SK-N-SH treated with all-trans-retinoic acid at 6 μM for 48 hours (cell line): ENCODE results near the gene COL4A1.

Experiments used
- ATAC-seq: fragments of 200-7000 bp; cut with Tn5 transposase; 3 replicates; pipeline ENCODE4 v1.9.1; 2020; ENCODE audit warnings: mild to moderate bottlenecking, moderate library complexity
- ARNTL ChIP-seq: fragments of 450-650 bp; formaldehyde crosslinking; IDR thresholded peaks from 2 replicates; pipeline ENCODE4 v1.5.0; 2020; ENCODE audit warnings: low read depth, mild to moderate bottlenecking, moderate library complexity, borderline replicate concordance
- BACH2 ChIP-seq: fragments of 250-450 bp; sonication (Bioruptor Pico); IDR thresholded peaks from 2 replicates; pipeline ENCODE4 v1.9.0; 2021; ENCODE audit warnings: mild to moderate bottlenecking, borderline replicate concordance
- CREB5 ChIP-seq: fragments of 250-450 bp; sonication (Bioruptor Pico); IDR thresholded peaks from 2 replicates; pipeline ENCODE4 v1.5.1; 2020; ENCODE audit warnings: low read depth, mild to moderate bottlenecking, moderate library complexity
- CSDC2 ChIP-seq: fragments of 250-450 bp; sonication (Bioruptor Pico); IDR thresholded peaks from 2 replicates; pipeline ENCODE4 v1.5.0; 2020; ENCODE audit warnings: mild to moderate bottlenecking, moderate library complexity
- CSRNP3 ChIP-seq: fragments of 250-450 bp; sonication (Bioruptor Pico); IDR thresholded peaks from 2 replicates; pipeline ENCODE4 v1.5.1; 2021; ENCODE audit warnings: mild to moderate bottlenecking, moderate library complexity
- ESRRG ChIP-seq: fragments of 250-450 bp; sonication (Bioruptor Pico); IDR thresholded peaks from 2 replicates; pipeline ENCODE4 v1.6.1; 2021; ENCODE audit warnings: mild to moderate bottlenecking
- GLIS3 ChIP-seq: fragments of 250-450 bp; sonication (Bioruptor Pico); IDR thresholded peaks from 2 replicates; pipeline ENCODE4 v1.5.0; 2020; ENCODE audit warnings: mild to moderate bottlenecking, moderate library complexity
- ISL1 ChIP-seq: fragments of 250-450 bp; sonication (Bioruptor Pico); IDR thresholded peaks from 2 replicates; pipeline ENCODE4 v2.1.2; 2022; ENCODE audit warnings: mild to moderate bottlenecking, moderate library complexity
- OSR1 ChIP-seq: fragments of 250-450 bp; sonication (Bioruptor Pico); IDR thresholded peaks from 2 replicates; pipeline ENCODE4 v1.8.0; 2022; ENCODE audit warnings: moderate library complexity, mild to moderate bottlenecking, inconsistent platforms
- PATZ1 ChIP-seq: fragments of 250-450 bp; sonication (Bioruptor Pico); IDR thresholded peaks from 2 replicates; pipeline ENCODE4 v1.8.0; 2020; ENCODE audit warnings: mild to moderate bottlenecking, moderate library complexity, borderline replicate concordance
- POU6F1 ChIP-seq: fragments of 250-450 bp; sonication (Bioruptor Pico); IDR thresholded peaks from 2 replicates; pipeline ENCODE4 v1.8.0; 2021; ENCODE audit warnings: low read depth, mild to moderate bottlenecking, moderate library complexity, borderline replicate concordance
- PPARA ChIP-seq: fragments of 250-450 bp; sonication (Bioruptor Pico); IDR thresholded peaks from 2 replicates; pipeline ENCODE4 v1.5.0; 2020; ENCODE audit warnings: mild to moderate bottlenecking, borderline replicate concordance
- RARB ChIP-seq: fragments of 250-450 bp; sonication (Bioruptor Pico); IDR thresholded peaks from 2 replicates; pipeline ENCODE4 v1.8.0; 2021; ENCODE audit warnings: mild to moderate bottlenecking, moderate library complexity
- SNAI2 ChIP-seq: fragments of 250-450 bp; sonication (Bioruptor Pico); IDR thresholded peaks from 2 replicates; pipeline ENCODE4 v1.5.0; 2020; ENCODE audit warnings: mild to moderate bottlenecking, moderate library complexity
- TCF4 ChIP-seq: fragments of 250-450 bp; sonication (Bioruptor Pico); IDR thresholded peaks from 2 replicates; pipeline ENCODE4 v1.8.0; 2021; ENCODE audit warnings: mild to moderate bottlenecking, moderate library complexity, borderline replicate concordance
- TOX ChIP-seq: fragments of 250-450 bp; sonication (Bioruptor Pico); IDR thresholded peaks from 2 replicates; pipeline ENCODE4 v1.8.0; 2021; ENCODE audit warnings: mild to moderate bottlenecking, moderate library complexity, borderline replicate concordance
- TSHZ2 ChIP-seq: fragments of 250-450 bp; sonication (Bioruptor Pico); IDR thresholded peaks from 2 replicates; pipeline ENCODE4 v1.5.0; 2020; ENCODE audit warnings: mild to moderate bottlenecking, moderate library complexity
- ZC3H10 ChIP-seq: fragments of 250-450 bp; sonication (Bioruptor Pico); IDR thresholded peaks from 2 replicates; pipeline ENCODE4 v1.5.1; 2021; ENCODE audit warnings: mild to moderate bottlenecking, moderate library complexity
- ZFP3 ChIP-seq: fragments of 250-450 bp; sonication (Bioruptor Pico); IDR thresholded peaks from 2 replicates; pipeline ENCODE4 v1.5.0; 2020; ENCODE audit warnings: mild to moderate bottlenecking, moderate library complexity
- ZFP30 ChIP-seq: fragments of 450-650 bp; formaldehyde crosslinking; IDR thresholded peaks from 2 replicates; pipeline ENCODE4 v1.5.0; 2022; ENCODE audit warnings: mild to moderate bottlenecking, moderate library complexity
- ZNF565 ChIP-seq: fragments of 450-650 bp; formaldehyde crosslinking; conservative IDR thresholded peaks from 2 replicates; pipeline ENCODE4 v1.5.0; 2020; ENCODE audit warnings: low read depth, mild to moderate bottlenecking, moderate library complexity
- ZNF70 ChIP-seq: fragments of 450-650 bp; formaldehyde crosslinking; IDR thresholded peaks from 2 replicates; pipeline ENCODE4 v1.5.0; 2020; ENCODE audit warnings: mild to moderate bottlenecking, moderate library complexity
- ZNF8 ChIP-seq: fragments of 450-650 bp; formaldehyde crosslinking; IDR thresholded peaks from 2 replicates; pipeline ENCODE4 v1.5.0; 2020; ENCODE audit warnings: mild to moderate bottlenecking, moderate library complexity

The COL4A1 gene

GRCh38 chr13:110336108-110336507 is 29.2 kb upstream of the COL4A1 start (continued):
- TF ChIP-seq PPARA (CRISPR knock-in tag) (no peak), ZFP3 (CRISPR knock-in tag) (no peak), BACH2 (no peak), CREB5 (CRISPR knock-in tag) (no peak), CSDC2 (CRISPR knock-in tag) (no peak), ESRRG (CRISPR knock-in tag) (no peak), ARNTL (no peak), TOX (CRISPR knock-in tag) (no peak), OSR1 (CRISPR knock-in tag) (no peak)

- ATAC-seq: no peak
- no peak for TF ChIP-seq SNAI2
- no peak for TF ChIP-seq TSHZ2 (CRISPR knock-in tag)
- no peak for TF ChIP-seq ARNTL
- no peak for TF ChIP-seq CREB5 (CRISPR knock-in tag)
- no peak for TF ChIP-seq OSR1 (CRISPR knock-in tag)
- TF ChIP-seq TOX (CRISPR knock-in tag): no peak
- TF ChIP-seq ZC3H10 (CRISPR knock-in tag): no peak
- TF ChIP-seq ZNF70 (CRISPR knock-in tag): no peak
- TF ChIP-seq GLIS3: no peak
- no peak for TF ChIP-seq CSRNP3
- no peak for TF ChIP-seq TCF4 (CRISPR knock-in tag)
- TF ChIP-seq CSDC2 (CRISPR knock-in tag): no peak
- TF ChIP-seq RARB (CRISPR knock-in tag): no peak
- no peak for TF ChIP-seq ZNF8
These were observed 28.0 kb upstream of the COL4A1 start for GRCh38 chr13:110334841-110335490.

GRCh38 chr13:110334256-110334655 is 27.3 kb upstream of the COL4A1 start:
- peak; percentile 16; the same call in 1 of the 3 replicates for ATAC-seq
- no peak for TF ChIP-seq ZFP30 (CRISPR knock-in tag)
- TF ChIP-seq ISL1 (CRISPR knock-in tag): no peak
- TF ChIP-seq CREB5 (CRISPR knock-in tag): no peak
- TF ChIP-seq TSHZ2 (CRISPR knock-in tag): no peak
- TF ChIP-seq CSDC2 (CRISPR knock-in tag): no peak
- TF ChIP-seq BACH2: no peak
- TF ChIP-seq ZNF565 (CRISPR knock-in tag): no peak
- TF ChIP-seq ZNF70 (CRISPR knock-in tag): no peak
- TF ChIP-seq GLIS3: no peak
- no peak for TF ChIP-seq ESRRG (CRISPR knock-in tag)
- no peak for TF ChIP-seq POU6F1
- no peak for TF ChIP-seq TCF4 (CRISPR knock-in tag)
- no peak for TF ChIP-seq SNAI2
- no peak for TF ChIP-seq PATZ1 (CRISPR knock-in tag)
